MM.1S (cell line): ENCODE measurements around the gene NRIP3.

Source experiments
- CTCF ChIP-seq: fragments of 300-600 bp; sonication (generic); IDR thresholded peaks from 2 replicates; pipeline ENCODE4 v1.5.1; 2016; ENCODE audit warnings: antibody characterized with exemption, low read length, mixed read lengths
- EZH2 ChIP-seq: fragments of 300-600 bp; sonication (generic); optimal IDR thresholded peaks from 2 replicates; pipeline ENCODE3; 2017; ENCODE audit warnings: low read depth, mild to moderate bottlenecking, antibody characterized with exemption, low read length, mixed read lengths
- EZH2phosphoT487 ChIP-seq: fragments of 300-600 bp; sonication (generic); IDR thresholded peaks from 2 replicates; pipeline ENCODE4 v1.6.1; 2018; ENCODE audit warnings: antibody characterized with exemption, low read length

GRCh38 chr11:8937659-8938058 lies 66.1 kb downstream of the NRIP3 start:
- TF ChIP-seq CTCF (no peak), EZH2 (no peak), EZH2phosphoT487 (no peak)
